CD14-positive monocyte (primary cell): ENCODE results near the gene EPG5. TPM values are rescaled to one million over a fixed set of nuclear protein-coding genes. Genes with fewer than 3 reads are reported as not detected.
A peak's percentile ranks its signal among the peaks of the same experiment; 100 is the strongest.

Source experiments
- DNase-seq, 3 donors: peaks; one replicate each; pipeline ENCODE4 v3.0.0-alpha.2; 2011 to 2022
- H2AFZ ChIP-seq: 2 replicates; pipeline ENCODE4 v1.6.0; 2012; ENCODE audit warnings: mild to moderate bottlenecking, low read depth, low read length, inconsistent platforms; ENCODE audit not compliant: insufficient read depth, poor library complexity, severe bottlenecking
- H3K27ac ChIP-seq, 2 donors: 1 replicate in 1 of 2; 2 replicates in 1 of 2; pipeline ENCODE4 v1.5.1; 2012 to 2013; ENCODE audit warnings: low read length in 2 of 2, control low read depth in 1 of 2, inconsistent platforms in 1 of 2, low read depth in 1 of 2, mild to moderate bottlenecking in 1 of 2
- H3K27me3 ChIP-seq, 2 donors: one replicate each; pipeline versions ENCODE4 v1.6.0 to v1.6.1; 2011 to 2013; ENCODE audit warnings: low read length in 2 of 2; ENCODE audit not compliant: control insufficient read depth in 2 of 2, insufficient read depth in 2 of 2
- H3K36me3 ChIP-seq, 2 donors: replicated peaks in 1 of 2; 1 replicate in 1 of 2; 2 replicates in 1 of 2; pipeline versions ENCODE4 v1.5.1 to v1.6.1; 2012 to 2013; ENCODE audit warnings: low read length in 2 of 2, control low read depth in 1 of 2, inconsistent platforms in 1 of 2, mild to moderate bottlenecking in 1 of 2; ENCODE audit not compliant: insufficient read depth in 2 of 2, control insufficient read depth in 1 of 2
- H3K4me1 ChIP-seq, 2 donors: 1 replicate in 1 of 2; 2 replicates in 1 of 2; pipeline versions ENCODE4 v1.5.1 to v1.6.1; 2012 to 2013; ENCODE audit warnings: low read length in 2 of 2, control low read depth in 1 of 2, inconsistent platforms in 1 of 2, mild to moderate bottlenecking in 1 of 2, moderate library complexity in 1 of 2; ENCODE audit not compliant: insufficient read depth in 2 of 2, control insufficient read depth in 1 of 2
- H3K4me2 ChIP-seq: replicated peaks from 2 replicates; pipeline ENCODE3; 2012; ENCODE audit warnings: low read length, moderate library complexity, mild to moderate bottlenecking; ENCODE audit not compliant: poor library complexity, severe bottlenecking; ENCODE audit errors: extremely low read depth
- H3K4me3 ChIP-seq, 3 experiments: fragments of 200-600 bp in 1 of 3; sonication (generic) in 1 of 3; replicated peaks in 1 of 3; 1 replicate in 2 of 3; 2 replicates in 1 of 3; pipeline ENCODE4 v1.5.1; 2011 to 2013; ENCODE audit warnings: low read length in 3 of 3, mild to moderate bottlenecking in 3 of 3, control low read depth in 2 of 3, low read depth in 2 of 3, inconsistent platforms in 1 of 3, moderate library complexity in 1 of 3
- H3K79me2 ChIP-seq: 2 replicates; pipeline ENCODE4 v1.6.0; 2012; ENCODE audit warnings: mild to moderate bottlenecking, control low read depth, inconsistent platforms, low read length, moderate library complexity; ENCODE audit not compliant: insufficient read depth
- H3K9ac ChIP-seq: 2 replicates; pipeline ENCODE4 v1.6.0; 2017; ENCODE audit warnings: low read length, mild to moderate bottlenecking; ENCODE audit not compliant: insufficient read depth, poor library complexity, severe bottlenecking
- H3K9me3 ChIP-seq, 2 donors: replicated peaks in 1 of 2; 1 replicate in 1 of 2; 2 replicates in 1 of 2; pipeline versions ENCODE4 v1.5.1 to v1.6.1; 2012 to 2013; ENCODE audit warnings: low read length in 2 of 2, control low read depth in 1 of 2; ENCODE audit not compliant: control insufficient read depth in 1 of 2, insufficient read depth in 1 of 2
- H4K20me1 ChIP-seq: 2 replicates; pipeline ENCODE4 v1.6.0; 2012; ENCODE audit warnings: mild to moderate bottlenecking, low read length, control low read depth, moderate library complexity; ENCODE audit not compliant: insufficient read depth
- H3K27ac Mint-ChIP-seq, 7 donors: one replicate each; pipeline ENCODE4 v1.8.0; 2020; ENCODE audit warnings: mild to moderate bottlenecking in 7 of 7, mixed read lengths in 7 of 7, moderate library complexity in 6 of 7, inconsistent platforms in 2 of 7
- H3K27me3 Mint-ChIP-seq, 3 donors: one replicate each; pipeline ENCODE4 v1.8.0; 2021 to 2022; ENCODE audit warnings: low read depth in 3 of 3, mild to moderate bottlenecking in 3 of 3, mixed read lengths in 3 of 3, moderate library complexity in 3 of 3, inconsistent platforms in 1 of 3
- H3K36me3 Mint-ChIP-seq, 2 donors: one replicate each; pipeline ENCODE4 v1.8.0; 2020; ENCODE audit warnings: mixed read lengths in 2 of 2, inconsistent platforms in 1 of 2, mild to moderate bottlenecking in 1 of 2
- H3K4me1 Mint-ChIP-seq: one replicate; pipeline ENCODE4 v1.8.0; 2020; ENCODE audit warnings: mild to moderate bottlenecking, mixed read lengths
- H3K4me3 Mint-ChIP-seq, 2 donors: one replicate each; pipeline ENCODE4 v1.8.0; 2020; ENCODE audit warnings: mild to moderate bottlenecking in 2 of 2, mixed read lengths in 2 of 2, moderate library complexity in 1 of 2
- H3K9me3 Mint-ChIP-seq, 7 donors: one replicate each; pipeline ENCODE4 v1.8.0; 2020 to 2022; ENCODE audit warnings: mixed read lengths in 7 of 7, mild to moderate bottlenecking in 6 of 7, moderate library complexity in 6 of 7, inconsistent platforms in 2 of 7
- CTCF ChIP-seq: fragments of 200-600 bp; IDR thresholded peaks from one replicate; pipeline ENCODE4 v1.8.0; 2022; ENCODE audit warnings: antibody characterized with exemption, mild to moderate bottlenecking
- WGBS: methylation state at CpG from one replicate; pipeline ENCODE4 v1.1.5; 2013; ENCODE audit warnings: missing lambda C conversion rate; ENCODE audit not compliant: insufficient coverage; 5-methylcytosine and 5-hydroxymethylcytosine counted together
- intact Hi-C, 2 donors: fragments of 100-400 bp; cut with micrococcal nuclease; formaldehyde crosslinking; loops; one replicate each; pipeline versions ENCODE4 v1.15.0 to v1.15.1; 2023
- polyA plus RNA-seq, 3 donors: library from polyadenylated mRNA; depleted of rRNA in 1 of 3; unstranded in 2 of 3; stranded (reverse) in 1 of 3; fragments of 300-500 nt in 2 of 3; fragments of >200 nt in 1 of 3; fragmentation: Illumina TruSeq in 2 of 3; gene quantifications; 1 replicate in 2 of 3; 2 replicates in 1 of 3; pipeline ENCODE4 v1.2.3, GENCODE V29; 2012 to 2021

The EPG5 gene
- polyA plus RNA-seq, 3 donors, result 1.3 to 15.9 (median 1.4) TPM

- Mint-ChIP-seq H3K9me3 (no peaks in the 10 kb centered on the region), H3K36me3 (peaks cover 88 to 93% of the 10 kb centered on the region in 2 donors), H3K4me3 (no peak overlapping the region), H3K27me3 (peaks cover 0 to 2% (median 0%) of the 10 kb centered on the region in 3 donors), H3K4me1 (no peaks in the 10 kb centered on the region), H3K27ac (no peak overlapping the region)
- Histone ChIP-seq H3K4me1 (no peaks in the 10 kb centered on the region), H4K20me1 (no peaks in the 10 kb centered on the region), H3K27ac (peak overlapping the region in 1 of 2 donors; percentile 7), H3K9me3 (no peaks in the 10 kb centered on the region), H3K36me3 (peaks cover 91 to 100% of the 10 kb centered on the region in 2 donors), H3K79me2 (no peaks in the 10 kb centered on the region), H3K27me3 (no peaks in the 10 kb centered on the region), H2AFZ (no peak overlapping the region), H3K9ac (no peak overlapping the region), H3K4me3 (no peak overlapping the region), H3K4me2 (no peak overlapping the region)
- DNase-seq, result no peak
- no peak for TF ChIP-seq CTCF
- intact Hi-C loops, result no loop called here
- 97% methylated on average over 3 of the region's 4 CpGs for WGBS
Observed at GRCh38 chr18:45900623-45901022, 66.5 kb downstream of the EPG5 start.

- peaks cover 0 to 2% (median 0%) of the 10 kb centered on the region in 3 donors for H3K27me3 Mint-ChIP-seq
- H3K4me2 ChIP-seq, result no peak overlapping the region
- H3K27ac ChIP-seq, result no peak overlapping the region
- H3K79me2 ChIP-seq, result no peaks in the 10 kb centered on the region
- DNase-seq, result no peak
- intact Hi-C loops, result no loop called here
- no peak overlapping the region for H2AFZ ChIP-seq
- H3K4me3 ChIP-seq, result no peak overlapping the region
- no peaks in the 10 kb centered on the region for H3K9me3 ChIP-seq
- H3K4me1 ChIP-seq, result no peaks in the 10 kb centered on the region
- H3K27me3 ChIP-seq, result no peaks in the 10 kb centered on the region
- H3K27ac Mint-ChIP-seq, result peak overlapping the region in 2 of 7 donors; percentile 7 to 42
- H3K4me1 Mint-ChIP-seq, result no peaks in the 10 kb centered on the region
- H4K20me1 ChIP-seq, result no peaks in the 10 kb centered on the region
- peaks cover 74 to 90% of the 10 kb centered on the region in 2 donors for H3K36me3 Mint-ChIP-seq
- no peak for TF ChIP-seq CTCF
- no peak overlapping the region for H3K9ac ChIP-seq
- H3K36me3 ChIP-seq, result peaks cover 73 to 97% of the 10 kb centered on the region in 2 donors
- no peak overlapping the region for H3K4me3 Mint-ChIP-seq
- no peaks in the 10 kb centered on the region for H3K9me3 Mint-ChIP-seq
Observed at GRCh38 chr18:45896991-45897390, 70.1 kb downstream of the EPG5 start.
